NOMO-1 (cell line): ENCODE data around the gene COL6A1.
"Not testable (repeated sequence)": the region's sequence is repeated elsewhere in the genome, so short reads cannot be mapped to it uniquely, and the experiment has no call there.

Experiments
- DNase-seq, 2 experiments: peaks; one replicate each; lab custom pipeline; 2025; ENCODE audit not compliant: unreplicated experiment in 2 of 2; lab: John Stamatoyannopoulos, UW

COL6A1 gene

DNA sequence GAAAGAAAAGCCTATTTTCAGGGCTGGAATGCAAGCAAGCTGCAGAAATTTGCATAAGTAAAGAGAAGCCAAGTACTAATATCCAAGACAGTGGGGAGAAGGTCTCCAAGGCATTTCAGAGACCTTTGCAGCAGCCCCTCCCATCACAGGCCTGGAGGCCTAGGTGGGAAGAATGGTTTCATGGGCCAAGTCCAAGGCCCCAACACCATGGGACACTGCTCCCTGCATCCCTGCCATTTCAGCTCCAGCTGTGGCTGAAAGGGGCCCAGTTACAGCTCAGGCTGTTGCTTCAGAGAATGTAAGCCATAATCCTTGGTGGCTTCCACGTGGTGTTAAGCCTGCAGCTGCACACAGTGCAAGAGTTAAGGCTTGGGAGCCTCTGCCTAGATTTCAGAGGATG is 16.9 kb upstream of the COL6A1 start:
- DNase-seq = no peak

DNA sequence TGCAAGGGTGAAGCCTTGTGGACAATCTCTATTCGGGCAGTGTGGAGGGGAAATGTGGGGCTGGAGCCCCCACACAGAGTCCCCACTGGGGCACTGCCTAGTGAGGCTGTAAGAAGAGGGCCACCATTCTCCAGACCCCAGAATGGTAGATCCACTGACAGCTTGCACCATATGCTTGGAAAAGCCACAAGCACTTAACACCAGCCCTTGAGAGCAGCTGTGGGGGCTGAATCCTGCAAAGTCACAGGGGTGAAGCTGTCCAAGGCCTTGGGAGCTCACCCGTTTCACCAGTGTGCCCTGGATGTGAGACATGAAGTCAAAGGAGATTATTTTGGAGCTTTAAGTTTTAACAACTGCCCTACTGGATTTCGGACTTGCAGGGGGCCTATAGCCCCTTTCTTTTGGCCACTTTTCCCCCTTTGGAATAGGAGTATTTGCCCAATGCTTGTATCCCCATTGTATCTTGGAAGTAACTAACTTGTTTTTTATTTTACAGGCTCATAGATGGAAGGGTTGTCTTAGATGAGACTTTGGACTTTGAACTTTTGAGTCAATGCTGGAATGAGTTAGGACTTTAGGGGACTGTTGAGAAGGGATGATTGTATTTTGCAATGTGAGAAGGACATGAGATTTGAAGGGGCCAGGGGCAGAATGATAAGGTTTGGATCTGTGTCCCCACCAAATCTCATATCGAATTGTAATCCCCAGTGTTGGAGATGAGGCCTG is 16.3 kb upstream of the COL6A1 start:
- no peak for DNase-seq

DNA sequence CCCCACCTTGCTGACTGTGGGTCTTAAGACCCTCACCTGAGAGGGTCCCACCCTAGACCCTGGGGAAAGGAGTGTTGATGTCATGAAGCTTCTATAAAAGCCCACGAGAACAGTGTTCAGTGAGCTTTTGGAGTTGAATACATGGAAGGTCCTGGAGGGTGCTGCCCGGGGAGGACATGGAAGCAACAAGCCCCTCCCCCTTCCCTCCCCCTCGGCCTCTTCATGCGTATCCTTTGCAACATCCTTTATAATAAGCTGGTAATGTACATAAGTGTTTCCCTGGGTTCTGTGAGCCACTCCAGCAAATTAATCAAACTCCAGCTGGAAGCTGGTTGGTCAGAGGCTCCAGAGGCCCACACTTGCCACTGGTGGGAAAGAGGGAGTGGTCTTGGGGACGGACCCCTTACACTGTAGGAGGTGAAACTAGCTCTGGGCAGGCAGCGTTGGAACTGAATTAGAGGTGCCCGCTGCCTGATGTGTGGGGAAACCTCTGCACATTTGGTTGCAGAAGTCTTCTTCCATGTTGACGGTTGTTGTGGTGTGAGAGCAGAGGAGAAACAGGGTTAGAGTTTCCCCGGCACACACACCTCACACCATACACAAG is 14.7 kb upstream of the COL6A1 start:
- no peak for DNase-seq

DNA sequence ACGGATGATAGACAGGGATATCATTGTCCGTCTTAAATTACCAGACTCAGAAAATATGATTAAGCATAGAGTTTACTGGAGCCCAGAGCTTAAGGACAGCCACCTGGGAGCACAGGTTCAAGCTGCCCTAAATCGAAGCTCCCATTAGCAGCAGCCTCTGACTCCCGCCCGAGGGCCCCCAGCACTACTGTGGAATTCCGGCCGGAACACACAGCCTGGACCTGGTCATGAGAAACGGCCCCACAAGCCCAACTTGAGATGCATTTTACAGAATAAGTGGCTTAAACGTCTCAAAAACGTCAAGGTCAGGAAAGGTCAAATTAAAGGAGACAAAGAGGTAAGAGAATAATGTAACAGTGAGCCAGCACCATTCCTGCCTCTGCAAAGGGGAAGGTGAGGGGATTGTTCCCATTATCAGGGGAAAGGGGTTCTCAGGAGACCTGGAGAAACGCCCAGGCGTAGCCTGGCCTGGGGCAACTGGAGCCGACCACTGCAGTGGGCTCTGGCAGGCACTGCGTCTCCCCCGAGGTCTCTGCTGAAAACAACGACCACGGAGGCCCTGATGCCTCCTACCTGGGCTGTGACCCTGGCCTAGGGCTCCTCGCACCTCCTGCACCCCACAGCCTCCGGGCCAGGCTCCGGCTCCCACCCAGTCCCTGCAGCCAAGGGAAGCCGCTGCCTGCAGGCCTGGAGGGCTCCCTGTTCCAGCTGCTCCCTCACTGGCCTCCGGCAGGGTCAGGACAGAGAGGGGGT is 11.5 kb upstream of the COL6A1 start:
- DNase-seq = no peak

DNA sequence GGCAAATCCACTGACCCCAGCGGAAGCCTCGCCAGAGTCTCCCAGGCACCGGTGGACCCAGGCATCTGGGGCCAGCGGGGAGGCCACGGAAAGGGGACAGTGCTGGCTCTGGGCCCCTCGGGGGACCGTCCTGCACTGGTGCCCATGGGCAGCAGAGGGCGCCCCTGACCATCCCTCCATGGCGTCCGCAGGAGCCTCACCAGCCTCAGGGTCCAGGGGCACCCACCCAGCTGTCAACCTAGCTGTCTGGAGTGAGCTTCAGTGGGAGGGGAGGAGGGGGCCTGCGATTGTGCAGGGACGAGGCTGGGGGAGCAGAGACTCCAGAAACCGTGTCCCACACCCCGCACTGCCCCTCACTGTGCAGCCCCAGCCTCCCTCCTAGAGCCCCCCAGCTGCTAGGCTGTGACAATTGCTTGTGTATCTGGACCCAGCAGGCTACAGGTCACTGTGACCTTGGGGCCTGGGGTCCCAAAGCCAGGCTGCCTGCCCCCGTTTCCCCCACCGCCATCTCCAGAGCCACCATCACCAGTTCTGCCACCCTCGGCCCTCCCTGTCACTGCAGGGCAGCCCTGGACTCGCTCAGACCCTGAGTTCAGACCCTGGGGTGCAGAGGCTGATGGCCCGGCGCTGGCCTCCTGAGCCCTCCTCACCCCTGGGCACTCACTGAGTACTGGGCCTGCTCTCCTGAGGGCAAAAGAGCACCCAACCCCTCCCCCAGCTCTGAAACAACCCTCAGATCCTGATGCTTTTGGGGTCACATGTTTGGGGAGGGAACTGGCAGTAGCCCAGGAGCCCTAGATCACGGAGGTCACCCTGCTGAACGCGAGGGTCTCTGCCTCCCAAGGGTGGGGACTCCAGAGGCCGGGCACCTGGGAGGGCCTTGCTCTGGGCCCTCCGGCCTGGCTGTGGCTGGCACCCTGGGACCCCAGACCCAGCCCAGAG is 10.6 kb upstream of the COL6A1 start:
- peak in 1 of 2 experiments; percentile 9 for DNase-seq

DNA sequence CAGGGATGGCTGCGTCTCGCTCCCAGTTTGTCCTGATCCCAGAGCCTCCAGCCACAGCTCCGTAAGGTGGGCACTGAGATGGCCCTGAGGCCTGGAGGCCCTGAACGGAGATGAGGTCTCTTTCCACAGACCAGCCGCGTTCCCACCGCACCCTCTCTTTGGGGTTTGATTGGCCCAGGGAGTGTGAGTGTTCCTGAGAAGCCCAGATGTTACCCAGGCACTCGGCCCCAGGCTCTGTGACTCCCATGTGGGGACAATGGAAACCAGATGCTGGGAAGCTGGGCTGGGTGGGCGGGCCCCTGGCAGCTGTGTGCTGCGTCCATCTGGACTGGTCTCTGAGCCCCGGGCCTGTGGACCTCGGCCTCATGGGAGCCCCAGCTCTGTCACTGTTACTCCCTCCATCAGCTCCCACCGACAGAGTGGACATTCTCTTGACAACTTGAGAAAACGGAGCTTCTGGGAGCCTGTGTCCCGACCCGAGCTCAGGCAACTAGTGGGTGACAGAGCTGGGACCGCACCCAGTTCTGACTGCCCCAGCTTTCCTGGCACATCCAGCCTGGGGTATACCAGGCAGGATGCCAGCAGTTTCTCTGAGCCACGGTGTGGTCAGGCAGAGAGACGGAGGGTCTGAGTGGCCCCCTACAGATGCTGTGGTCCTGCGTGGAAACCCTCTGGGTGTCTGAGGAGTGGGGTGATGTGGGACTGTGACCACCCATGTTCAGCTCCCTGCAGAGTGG is 9.8 kb upstream of the COL6A1 start:
- DNase-seq = no peak

DNA sequence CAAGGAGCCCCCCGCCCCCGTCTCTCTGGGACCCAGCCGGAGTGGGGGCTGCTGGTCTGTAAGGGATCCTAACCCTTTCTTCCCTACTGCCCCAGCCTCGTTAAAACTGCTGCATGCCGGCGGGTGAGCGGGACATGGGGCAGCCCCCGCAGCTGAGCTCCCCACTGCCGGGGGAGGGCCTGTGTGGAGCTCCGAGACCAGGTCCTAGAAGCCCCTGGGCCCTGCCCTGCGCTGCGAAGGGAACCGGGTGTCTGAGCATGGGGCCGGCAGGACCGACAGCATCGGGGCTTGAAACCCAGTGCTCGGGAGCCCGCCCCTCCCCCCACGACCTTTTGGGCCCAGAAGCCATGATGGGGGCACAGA is 9.2 kb upstream of the COL6A1 start:
- no peak for DNase-seq

DNA sequence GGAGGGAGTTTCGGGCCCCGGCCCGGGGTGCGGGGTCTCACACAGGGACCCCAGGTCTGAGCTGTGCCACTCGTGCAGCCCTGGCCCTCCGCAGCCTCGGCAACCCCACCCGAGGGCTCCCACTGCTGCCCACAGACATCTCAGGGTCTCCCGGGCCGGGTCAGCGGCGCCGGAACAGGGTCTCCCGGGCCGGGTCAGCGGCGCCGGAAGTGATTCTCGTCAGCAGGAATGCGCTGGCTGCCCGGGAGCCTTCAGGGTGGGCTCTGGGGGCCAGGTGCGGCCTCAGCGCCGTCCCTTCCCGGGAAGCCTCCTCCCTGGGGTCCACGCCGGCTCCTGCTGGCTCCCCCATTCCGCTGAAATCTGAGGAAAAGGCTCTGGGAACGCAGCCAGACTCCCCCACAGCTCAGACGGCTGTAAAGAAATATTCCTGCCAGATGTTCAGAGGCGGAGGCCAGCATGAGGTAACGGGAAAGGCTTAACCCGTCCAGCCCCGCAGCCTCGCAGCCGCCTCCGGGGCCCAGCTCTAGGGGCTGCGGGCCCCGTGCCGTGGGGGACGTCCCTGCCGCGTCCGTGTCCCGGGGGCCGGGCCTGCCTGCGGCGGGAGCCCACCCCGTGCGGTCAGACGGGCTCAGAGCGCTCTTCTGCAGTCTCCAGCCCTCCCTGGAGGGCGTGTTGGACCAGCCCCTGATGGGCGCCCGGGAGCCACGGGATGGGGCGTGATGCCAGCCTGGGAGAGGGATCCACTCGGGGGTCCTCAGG is 8.7 kb upstream of the COL6A1 start:
- DNase-seq = no peak

DNA sequence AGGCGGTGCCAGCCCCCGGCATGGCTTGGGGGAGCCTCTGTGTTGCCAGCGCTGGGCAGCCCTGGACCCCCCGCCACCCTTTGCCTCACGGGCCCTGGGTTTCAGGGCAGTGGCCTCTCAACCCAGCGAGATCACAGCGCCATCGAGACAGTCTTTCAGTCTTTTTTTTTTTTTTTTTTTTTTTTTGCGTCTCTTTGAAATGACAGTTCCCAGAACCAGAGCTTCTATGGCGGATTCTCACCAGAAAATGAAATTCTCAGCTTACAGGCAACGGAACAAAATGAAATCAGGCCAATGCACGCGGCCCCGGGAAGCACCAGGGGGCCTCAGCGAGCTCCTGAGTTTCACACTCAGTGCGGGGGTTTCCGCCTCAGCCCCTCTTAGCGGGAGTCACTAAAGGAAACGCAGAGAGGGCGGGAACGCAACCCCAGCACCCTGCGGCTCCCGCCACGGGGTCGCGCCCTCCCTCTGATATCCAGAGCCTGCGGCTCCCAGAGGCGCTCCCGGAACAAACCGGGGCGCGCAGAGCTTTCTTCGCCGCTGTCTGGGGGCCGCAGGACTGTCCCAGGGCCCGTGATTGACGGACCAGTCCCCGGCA is 8.0 kb upstream of the COL6A1 start:
- peak; percentile 25 to 44 for DNase-seq

DNA sequence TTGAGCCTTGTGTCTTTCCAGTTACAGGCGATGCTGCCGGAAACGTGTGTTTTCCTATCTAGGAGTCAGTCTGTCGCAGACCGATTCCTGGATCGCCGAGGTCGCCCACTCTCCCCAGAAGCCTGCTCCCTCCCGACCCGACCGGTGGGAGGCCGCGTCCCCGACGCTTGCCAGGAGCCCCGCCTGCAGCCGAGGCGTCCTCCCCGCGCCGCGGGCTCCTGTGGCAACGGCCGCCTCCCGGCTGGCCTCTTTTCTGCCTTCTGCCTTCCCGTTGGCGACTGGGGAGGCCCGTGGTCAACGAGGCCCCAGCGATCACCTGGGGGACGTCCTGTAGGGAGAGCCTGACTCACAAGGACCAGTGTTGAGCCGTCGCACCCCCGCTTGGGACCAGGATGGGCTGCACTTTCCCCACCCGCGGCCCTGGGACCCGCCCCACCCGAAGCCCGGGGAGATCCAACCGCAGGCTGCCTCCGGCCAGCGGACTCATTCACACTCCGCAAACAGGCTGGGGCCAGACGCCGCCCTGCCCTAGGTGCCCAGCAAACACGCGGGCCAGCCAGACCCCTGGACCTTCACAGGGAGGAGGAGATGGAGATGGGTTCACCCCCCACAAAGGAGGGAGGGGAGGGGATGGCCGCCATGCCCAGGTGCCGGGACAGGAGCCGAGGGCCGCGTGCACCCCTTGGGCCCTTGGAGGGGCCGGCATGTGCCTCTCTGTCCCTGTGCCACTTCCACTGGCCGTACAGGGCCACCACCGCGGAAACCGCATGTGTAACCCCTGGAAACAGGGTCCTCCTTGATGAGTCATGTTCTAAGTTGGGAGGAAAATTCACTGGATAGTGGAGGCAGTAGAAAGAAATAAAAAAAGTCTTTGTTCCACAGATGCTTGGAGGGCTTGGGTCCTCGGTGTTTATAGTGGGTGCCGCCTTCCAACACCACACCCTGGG is 7.2 kb upstream of the COL6A1 start:
- DNase-seq = no peak

DNA sequence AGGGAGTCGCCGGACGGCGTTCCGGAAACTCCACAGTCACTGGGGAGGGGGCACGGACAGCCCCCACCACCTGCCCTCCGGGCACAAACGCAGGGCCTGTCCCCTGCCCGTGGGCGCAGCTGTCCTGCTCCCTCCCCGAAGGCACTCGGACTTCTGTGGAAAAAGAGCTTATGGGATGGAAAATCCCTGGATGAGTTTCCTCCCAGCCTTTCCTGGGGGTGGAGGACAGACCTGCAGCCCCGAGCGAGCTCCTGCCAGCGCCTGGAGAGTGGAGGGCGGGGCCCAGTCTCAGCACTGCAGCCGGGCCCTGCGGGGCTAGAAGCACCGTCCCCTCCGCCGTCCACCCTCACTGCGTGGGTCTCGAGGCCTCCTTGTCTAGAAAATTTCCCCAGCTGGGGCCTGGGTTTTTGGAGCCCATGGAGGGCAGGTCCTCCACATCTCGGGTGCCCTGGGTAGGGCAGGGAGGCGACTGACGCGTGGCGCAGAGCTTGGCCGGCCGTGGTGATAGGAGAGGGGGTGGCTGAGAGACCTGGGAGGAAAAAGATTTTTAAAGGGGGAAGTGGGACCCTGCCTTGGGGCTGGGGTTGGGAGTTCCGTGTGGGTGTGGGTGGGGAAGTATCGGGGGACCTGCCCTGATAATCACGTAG is 6.4 kb upstream of the COL6A1 start:
- no peak for DNase-seq

DNA sequence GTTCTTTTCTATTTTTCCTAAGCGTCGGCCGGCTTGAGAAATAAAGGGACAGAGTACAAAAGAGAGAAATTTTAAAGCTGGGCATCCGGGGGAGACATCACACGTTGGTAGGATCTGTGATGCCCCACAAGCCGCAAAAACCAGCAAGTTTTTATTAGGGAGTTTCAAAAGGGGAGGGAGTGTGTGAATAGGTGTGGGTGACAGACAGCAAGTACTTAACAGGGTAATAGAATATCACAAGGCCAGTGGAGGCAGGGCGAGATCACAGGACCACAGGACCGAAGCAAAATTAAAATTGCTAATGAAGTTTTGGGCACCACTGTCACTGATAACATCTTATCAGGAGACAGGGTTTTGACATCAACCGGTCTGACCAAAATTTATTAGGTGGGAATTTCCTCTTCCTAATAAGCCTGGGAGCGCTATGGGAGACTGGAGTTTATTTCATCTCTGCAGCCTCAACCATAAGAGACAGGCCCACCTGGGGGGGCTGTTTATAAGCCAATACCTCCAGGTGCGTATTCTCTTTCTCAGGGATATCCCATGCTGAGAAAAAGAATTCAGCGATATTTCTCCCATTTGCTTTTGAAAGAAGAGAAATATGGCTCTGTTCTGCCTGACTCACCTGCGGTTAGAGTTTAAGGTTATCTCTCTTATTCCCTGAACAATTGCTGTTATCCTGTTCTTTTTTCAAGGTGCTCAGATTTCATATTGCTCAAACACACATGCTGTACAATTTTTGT is 5.7 kb upstream of the COL6A1 start:
- not testable (repeated sequence) for DNase-seq

DNA sequence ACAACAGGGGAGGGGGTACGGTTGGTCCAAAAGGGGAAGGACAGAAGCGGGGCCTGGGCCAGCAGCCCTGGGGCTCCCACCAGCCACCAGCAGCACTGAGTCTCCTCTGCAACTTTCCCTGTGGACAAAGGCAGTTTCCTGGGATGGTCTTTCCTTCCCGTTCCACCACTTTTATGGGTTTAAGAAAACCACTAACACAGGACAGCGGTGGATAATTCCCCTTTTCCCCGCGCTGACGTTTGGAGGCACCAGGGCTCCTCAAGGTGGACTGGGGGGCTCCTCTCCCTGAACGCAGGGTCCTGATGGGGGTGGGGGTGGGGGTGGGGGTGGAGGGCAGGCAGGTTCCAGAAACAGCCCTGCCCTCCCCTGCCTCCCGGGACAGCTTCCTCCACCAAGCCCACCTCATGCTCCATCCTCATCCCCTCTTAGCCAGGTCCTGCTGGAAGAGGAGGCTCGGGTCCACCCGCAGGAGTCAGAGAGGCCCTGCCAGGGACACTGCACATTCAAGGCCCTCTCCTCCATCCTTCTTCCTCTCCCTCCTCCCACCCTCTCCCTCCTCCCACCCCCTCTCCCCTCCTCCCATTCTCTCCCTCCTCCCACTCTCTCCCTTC is 4.8 kb upstream of the COL6A1 start:
- no peak for DNase-seq

DNA sequence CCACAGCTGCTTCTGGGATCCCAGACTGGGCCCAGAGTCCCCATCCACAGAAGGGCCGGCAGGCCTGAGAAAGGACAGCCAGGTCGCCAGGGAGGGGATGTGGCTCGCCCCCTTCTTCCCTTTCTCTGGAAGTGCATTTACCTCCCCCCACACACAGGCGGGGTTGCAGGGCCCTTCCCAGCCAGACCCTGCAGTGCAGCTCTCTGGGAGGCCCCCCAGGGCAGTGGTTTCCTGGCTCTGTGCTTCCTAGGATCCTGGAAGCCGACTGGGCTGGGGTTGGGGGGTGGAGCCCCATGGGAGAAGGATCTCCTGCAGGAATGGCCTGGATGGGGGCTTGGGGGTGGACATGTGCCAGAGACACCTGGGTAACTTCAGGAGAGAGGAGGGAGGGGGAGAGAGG is 4.2 kb upstream of the COL6A1 start:
- DNase-seq = no peak

DNA sequence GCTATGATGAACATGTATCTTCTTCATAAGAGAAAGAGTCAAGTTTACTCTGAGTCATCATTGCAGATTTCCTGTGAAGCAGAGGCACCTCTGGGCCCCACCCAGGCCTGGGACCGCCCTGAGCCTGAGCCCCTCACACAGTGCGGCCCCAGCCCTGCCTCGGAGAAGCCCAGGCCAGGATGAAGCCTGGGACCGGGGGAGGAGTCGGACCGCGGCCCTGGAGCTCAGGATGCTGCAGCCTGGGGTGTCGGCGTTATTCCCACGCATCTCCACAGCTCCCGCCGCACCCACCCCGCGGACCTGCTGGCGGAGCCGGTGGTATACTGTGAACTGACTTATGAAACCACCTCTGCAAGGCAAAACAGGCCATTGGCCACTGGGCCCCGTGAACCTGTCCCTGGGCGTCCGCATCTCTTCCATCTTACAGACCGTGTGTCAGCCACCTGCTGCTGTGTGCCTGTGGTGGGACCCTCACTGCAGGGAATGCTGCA is 2.4 kb upstream of the COL6A1 start:
- DNase-seq = peak in 1 of 2 experiments; percentile 7

DNA sequence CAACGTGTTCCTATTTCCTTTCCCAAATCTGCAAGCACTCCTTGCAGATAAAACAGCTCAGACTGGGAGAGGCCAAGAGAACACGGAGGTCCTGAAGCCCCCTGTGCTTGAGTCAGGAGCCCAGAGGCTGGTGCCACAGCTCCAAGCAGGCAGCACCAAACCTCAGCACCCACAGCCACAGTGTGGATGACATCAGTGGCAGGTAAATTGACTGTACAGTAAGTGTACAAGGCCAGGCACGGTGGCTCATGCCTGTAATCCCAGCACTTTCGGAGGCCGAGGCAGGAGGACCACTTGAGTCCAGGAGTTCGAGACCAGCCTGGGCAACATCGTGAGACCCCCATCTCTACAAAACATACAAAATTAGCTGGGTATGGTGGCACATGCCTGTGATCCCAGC is 1.9 kb upstream of the COL6A1 start:
- no peak for DNase-seq
